Measurements from ENCODE around the gene TICAM2. TPM values are rescaled to one million over a fixed set of nuclear protein-coding genes. Genes with fewer than 3 reads are reported as not detected.
A peak's percentile ranks its signal among the peaks of the same experiment; 100 is the strongest.

The TICAM2 gene
- total RNA-seq, 1 experiment from 2014 or later: 14.0 TPM

DNA sequence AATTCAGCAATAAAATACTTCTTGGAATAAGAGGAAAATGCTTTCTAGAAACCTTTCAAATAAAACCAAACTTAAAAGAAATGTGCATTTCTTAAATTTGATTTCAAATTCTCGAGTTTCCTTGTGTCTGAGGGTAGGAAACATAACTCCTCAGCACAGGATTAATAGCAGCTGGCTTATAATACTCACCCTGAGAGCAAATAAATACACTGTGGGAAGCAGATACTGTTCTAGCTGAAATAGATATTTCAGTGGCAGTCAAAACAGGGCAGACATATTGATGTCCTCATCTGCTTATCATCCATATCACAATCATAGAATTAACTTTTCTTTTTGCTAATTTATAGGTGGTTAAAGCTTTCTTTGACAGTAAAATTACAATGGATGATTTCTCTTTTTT is 33.6 kb downstream of the TICAM2 start:
- DNase-seq (ENCODE audit: low read depth): no peak

DNA sequence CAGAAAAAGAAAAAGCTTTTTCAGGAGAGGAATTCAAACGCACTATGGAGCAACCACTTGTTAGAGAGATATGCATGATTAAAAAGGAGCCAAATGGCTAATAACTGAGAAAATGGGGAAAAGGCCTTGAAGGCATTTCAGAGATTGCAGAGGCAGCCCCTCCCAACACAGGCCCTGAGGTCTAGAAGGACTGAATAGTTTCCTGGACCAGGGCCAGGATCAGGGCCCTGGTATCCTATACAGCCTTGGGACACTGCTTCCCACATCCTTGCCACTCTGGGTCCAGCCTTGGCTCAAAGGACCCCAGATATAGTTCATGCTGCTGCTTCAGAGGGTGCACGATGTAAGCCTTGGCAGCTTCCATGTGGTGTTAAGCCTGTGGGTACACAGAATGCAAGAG is 37.0 kb downstream of the TICAM2 start:
- DNase-seq (ENCODE audit: low read depth): peak; percentile 53

- DNase-seq (ENCODE audit: low read depth): no peak
Observed at GRCh38 chr5:115561176-115561575, 41.1 kb downstream of the TICAM2 start.

DNA sequence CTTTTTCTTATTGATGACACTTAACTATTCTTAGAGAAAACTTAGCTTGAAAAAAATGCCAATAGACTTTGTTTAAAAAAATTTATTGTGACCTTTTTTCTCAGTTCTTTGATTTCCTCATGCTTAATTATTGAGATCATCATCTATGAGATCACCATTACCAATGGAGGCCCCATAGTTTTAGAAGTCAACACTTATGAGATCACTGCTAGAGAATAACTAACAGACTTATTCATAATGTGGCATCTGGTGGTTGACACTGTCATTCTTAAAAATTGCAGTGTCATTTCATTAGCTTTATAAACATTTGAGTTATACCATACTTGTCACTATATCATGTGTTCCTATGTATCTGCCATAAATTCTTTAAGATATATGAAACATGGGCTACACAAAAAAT is 42.8 kb downstream of the TICAM2 start:
- peak; percentile 77 for DNase-seq (ENCODE audit: low read depth)

- DNase-seq (ENCODE audit: low read depth): no peak
Observed at GRCh38 chr5:115558388-115558956, 43.8 kb downstream of the TICAM2 start.

- peak; percentile 29 for DNase-seq (ENCODE audit: low read depth)
Observed at GRCh38 chr5:115557667-115558387, 44.5 kb downstream of the TICAM2 start.

GRCh38 chr5:115556276-115556675 is 46.0 kb downstream of the TICAM2 start:
- DNase-seq (ENCODE audit: low read depth): no peak

GRCh38 chr5:115555084-115555633 is 47.1 kb downstream of the TICAM2 start:
- DNase-seq (ENCODE audit: low read depth): no peak

DNA sequence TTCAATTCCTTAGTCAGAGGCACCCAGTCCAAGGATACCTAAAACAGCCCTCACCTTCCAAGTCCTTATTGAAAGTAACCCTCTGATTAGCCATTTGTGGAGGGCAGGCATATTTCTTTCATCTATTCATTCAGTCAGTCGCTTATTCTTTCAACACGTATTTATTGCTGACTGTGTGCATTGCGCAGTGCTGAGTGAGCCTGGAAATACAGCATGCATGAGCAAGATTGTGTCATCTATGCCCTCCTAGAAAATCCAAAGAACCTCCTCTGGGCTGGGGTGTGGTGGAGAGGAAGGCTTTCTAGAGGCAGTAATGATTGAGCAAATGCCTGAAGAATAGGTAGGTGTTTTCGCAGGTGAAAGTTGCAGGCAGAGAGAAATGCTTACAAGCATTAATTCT is 49.2 kb downstream of the TICAM2 start:
- DNase-seq (ENCODE audit: low read depth): no peak

DNA sequence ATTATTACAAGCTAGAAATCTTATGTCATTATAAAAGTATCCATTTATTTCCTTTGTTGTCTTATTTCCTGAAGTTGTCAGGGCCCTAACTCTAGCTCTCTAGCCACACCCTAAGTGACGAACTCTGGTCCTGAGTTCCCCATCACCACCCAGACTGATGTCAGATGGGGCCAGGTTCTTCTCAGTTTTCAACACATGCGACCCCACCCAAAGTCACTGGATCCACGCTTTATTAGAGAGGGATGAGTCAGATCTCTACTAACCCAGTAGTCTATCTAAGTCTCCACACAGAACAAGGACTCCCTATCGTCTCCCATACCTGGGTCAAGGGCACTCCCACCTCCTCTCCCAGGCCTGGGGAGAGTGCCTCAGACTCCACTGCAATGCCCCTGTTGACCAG is 50.9 kb downstream of the TICAM2 start:
- DNase-seq (ENCODE audit: low read depth): peak; percentile 27

- DNase-seq (ENCODE audit: low read depth): peak; percentile 40
Observed at GRCh38 chr5:115549154-115549553, 53.1 kb downstream of the TICAM2 start.

GRCh38 chr5:115548683-115549082 is 53.6 kb downstream of the TICAM2 start:
- no peak for DNase-seq (ENCODE audit: low read depth)

GRCh38 chr5:115545351-115545882 is 56.9 kb downstream of the TICAM2 start:
- DNase-seq (ENCODE audit: low read depth): no peak

GRCh38 chr5:115544436-115545350 is 57.6 kb downstream of the TICAM2 start, which contains the start of gene FEM1C:
Gene FEM1C (minus strand): TSS chr5:115544775. CDS start chr5:115543493, 1,282 bp downstream.
- DNase-seq (ENCODE audit: low read depth): peak; percentile 95

DNA sequence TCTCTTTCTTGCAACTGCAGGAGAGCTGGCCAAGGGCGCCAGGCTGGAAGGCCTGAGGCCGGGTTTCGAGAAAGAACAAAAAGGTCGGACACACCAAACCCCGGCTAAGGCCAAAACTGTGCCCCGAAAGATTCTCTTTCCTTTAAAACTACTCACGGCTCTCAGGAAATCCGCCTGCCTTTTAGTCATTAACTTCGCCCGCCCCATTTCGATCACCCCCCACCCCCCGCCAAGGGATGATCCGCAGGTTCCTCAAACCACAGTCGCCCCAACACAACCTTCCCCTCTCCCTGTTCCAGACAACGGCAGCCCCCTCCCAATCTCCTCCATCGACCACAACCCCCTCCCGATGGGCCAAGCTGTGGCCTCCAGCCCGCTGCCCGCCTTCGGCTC is 58.2 kb downstream of the TICAM2 start:
- peak; percentile 63 for DNase-seq (ENCODE audit: low read depth)

- DNase-seq (ENCODE audit: low read depth): peak; percentile 31
Observed at GRCh38 chr5:115543365-115544042, 58.8 kb downstream of the TICAM2 start.

GRCh38 chr5:115542651-115543364 is 59.5 kb downstream of the TICAM2 start:
- DNase-seq (ENCODE audit: low read depth): no peak

DNA sequence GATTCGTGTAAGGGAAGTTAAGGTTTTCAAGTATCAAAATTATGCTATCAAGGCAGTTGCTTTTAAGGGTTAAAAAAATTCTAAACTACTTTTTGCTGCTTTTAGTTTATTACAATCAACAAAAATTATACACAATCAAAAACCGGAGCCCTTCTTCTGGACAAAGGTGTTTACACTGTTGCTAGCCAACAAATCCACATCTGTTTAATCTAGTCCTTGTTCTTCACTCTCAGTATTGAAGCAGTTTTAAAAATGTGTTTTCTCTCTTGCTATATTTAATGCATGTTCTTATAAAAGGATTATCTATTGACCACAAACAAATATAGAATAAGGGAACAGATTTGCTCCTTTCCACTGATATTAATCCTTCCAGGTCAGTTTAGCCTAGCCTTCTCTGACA is 60.2 kb downstream of the TICAM2 start:
- peak; percentile 34 for DNase-seq (ENCODE audit: low read depth)

DNA sequence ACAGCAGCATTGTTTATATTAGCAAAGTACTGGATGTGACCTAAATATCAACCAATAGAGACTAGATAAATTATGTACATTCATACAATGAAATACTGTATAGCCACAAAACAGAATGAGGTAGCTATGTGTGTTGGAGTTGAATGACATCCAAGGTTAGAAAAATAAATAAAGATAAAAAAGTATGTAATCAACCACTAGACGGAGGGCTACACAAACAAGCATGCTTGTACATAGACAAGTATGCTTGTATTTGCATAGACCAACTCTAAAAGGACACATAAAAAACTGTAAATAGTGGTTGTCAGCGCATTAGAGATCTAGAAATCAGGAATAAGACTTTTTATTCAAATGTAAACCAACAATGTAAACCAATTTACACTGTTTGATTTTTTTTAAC is 60.7 kb downstream of the TICAM2 start:
- DNase-seq (ENCODE audit: low read depth): peak; percentile 29

- no peak for DNase-seq (ENCODE audit: low read depth)
Observed at GRCh38 chr5:115535479-115536035, 66.7 kb downstream of the TICAM2 start.
